Measurements from ENCODE around the gene SIAH3.
"Not testable (repeated sequence)": the region's sequence is repeated elsewhere in the genome, so short reads cannot be mapped to it uniquely, and the experiment has no call there.

Gene SIAH3, protein sequence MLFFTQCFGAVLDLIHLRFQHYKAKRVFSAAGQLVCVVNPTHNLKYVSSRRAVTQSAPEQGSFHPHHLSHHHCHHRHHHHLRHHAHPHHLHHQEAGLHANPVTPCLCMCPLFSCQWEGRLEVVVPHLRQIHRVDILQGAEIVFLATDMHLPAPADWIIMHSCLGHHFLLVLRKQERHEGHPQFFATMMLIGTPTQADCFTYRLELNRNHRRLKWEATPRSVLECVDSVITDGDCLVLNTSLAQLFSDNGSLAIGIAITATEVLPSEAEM

DNA sequence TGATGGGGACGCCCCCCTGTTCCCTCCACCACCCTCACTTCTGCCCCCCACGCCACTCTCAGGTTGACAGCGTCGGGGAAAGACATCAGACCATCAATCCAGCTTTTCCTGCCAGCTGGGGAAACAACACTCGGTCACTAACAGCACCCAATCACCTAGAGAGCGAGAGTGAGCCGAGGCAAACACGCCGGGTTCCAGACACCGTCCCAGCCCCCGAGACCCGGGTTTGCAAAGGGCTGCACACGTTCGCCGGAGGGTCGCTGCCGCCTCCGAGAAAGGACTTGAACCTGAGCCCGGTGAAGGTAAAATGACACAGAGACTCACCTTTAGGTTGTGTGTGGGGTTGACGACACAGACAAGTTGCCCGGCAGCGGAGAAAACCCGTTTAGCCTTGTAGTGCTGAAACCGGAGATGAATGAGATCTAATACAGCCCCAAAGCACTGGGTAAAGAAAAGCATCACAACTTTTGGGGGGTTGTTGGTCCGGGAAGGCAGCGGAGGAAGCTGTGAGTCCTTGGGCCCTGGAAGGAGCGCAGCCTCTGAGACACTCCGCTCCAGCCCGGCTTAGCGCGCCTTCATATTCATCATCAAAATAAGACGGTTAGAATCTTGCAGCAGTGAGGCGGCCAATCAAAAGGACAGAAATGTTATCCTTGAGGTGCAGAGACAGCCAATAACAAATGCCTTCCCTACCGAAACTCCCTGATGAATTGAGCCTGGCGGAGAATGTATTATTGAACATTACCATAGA lies at the start of gene SIAH3:
SIAH3 (minus strand) TSS at position 583 of the 751 bp plus-strand sequence; CDS start at position 459, 124 bp downstream.
- no peak for DNase-seq (ENCODE audit: low read depth)

DNA sequence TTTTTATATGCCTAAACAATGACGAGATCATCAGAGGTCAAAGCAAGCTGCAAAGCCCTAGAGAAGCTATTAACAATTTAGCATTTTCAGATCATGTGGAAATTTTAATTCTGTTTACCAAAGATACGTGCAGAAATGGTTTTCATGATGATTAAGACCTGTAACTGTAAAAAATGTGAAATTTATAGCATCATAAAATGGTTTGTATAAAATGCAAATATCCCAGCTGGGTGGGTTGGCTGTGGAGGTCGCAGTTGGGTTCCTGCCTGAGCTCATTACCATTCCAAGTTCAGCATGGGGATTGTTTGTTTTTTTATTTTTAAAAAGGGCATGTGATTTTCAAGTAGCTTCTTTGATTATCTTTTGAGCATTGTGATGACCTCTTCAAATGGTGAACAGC lies 47.9 kb upstream of the SIAH3 start:
- DNase-seq (ENCODE audit: low read depth) = no peak

- DNase-seq (ENCODE audit: low read depth) = no peak
These were observed 46.0 kb upstream of the SIAH3 start for GRCh38 chr13:45897562-45897961.

- DNase-seq (ENCODE audit: low read depth) = no peak
These were observed 44.7 kb upstream of the SIAH3 start for GRCh38 chr13:45896285-45896684.

DNA sequence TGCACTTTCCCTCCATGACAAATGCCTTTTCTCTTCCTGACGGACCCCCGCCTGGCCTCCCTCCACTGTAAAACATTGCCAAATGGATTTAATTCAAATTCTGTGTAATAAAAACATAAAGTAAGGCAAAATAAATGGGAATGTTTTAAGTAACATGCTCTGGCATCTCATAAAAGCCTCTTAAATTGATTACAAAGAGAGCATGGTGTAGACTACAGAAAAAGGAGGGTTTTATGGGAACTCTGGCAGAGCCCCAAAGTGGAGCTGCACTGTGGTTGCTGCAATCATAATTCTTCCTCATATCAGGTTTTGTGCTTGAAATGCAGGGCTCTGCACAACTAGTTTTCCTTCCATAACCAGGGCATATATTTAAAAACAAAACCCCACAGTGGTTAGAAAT lies 44.3 kb upstream of the SIAH3 start:
- no peak for DNase-seq (ENCODE audit: low read depth)

GRCh38 chr13:45892513-45892912 lies 41.0 kb upstream of the SIAH3 start:
- DNase-seq (ENCODE audit: low read depth) = no peak

DNA sequence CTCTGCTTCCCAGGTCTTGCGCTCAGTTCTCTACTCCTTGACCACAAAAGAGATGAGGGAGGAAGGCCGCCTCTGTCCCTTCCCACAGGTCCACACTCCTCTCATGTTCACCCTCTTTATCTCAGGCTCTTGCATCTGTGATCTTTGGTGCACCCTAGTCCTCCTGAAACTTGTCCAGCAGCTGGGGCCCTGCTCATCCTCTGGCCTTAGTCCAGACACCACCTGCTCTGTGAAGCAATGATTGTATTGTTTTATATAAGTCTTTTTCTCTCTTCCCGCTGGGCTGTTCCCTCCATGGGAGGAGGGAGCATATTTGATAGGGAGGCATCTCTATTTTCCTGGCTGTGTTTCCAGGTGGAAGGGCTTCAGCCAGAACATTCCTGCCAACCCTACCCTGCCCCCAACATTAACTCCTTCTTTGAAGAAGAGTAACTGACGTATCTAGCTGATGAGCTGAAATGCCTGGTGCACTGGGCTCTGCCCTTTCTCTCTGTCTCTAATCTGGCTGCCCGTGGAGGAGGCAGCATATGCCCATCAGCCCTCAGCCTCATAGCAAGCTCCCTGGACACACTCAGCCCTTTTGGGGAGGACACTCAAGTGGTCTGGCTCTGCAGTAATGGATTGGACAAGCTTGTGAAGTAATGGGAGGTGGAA lies 38.2 kb upstream of the SIAH3 start:
- no peak for DNase-seq (ENCODE audit: low read depth)

GRCh38 chr13:45886466-45886865 lies 34.9 kb upstream of the SIAH3 start:
- no peak for DNase-seq (ENCODE audit: low read depth)

GRCh38 chr13:45885194-45885593 lies 33.6 kb upstream of the SIAH3 start:
- DNase-seq (ENCODE audit: low read depth) = no peak

- no peak for DNase-seq (ENCODE audit: low read depth)
These were observed 31.1 kb upstream of the SIAH3 start for GRCh38 chr13:45882626-45883025.

DNA sequence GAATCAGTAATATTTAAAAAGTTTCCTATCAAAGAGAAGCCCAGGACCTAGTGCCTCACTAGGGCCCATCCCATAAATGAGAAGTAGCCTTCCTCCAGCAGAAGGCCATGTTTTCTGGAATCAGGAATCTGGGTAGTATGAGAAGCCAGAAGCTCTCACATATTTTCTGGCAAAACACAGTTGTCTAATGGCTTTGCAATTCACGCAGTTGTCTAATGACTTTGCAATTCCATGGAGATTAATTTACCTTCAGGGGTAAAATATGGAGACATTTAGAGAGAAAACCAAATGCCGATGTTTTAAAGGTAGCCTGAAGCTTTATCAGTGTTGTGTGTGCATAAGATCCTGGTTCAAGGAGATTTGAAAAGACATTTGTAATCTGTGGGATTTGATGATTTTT lies 29.8 kb upstream of the SIAH3 start:
- no peak for DNase-seq (ENCODE audit: low read depth)

DNA sequence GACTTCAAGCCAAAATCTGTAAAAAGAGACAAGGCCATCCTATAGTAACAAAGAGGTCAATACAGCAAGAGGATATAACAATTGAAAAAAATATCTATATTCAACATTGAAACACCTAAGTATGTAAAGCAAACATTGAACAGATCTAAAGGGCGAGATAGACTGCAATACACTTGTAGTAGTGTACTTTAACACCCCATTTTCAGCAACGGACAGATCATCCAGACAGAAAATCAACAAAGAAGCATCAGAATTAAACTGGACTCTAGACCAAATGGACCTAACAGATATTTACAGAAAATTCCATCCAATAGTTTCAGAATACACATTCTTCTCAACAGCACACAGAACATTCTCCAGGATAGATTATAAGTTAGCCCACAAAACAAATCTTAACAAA lies 28.7 kb upstream of the SIAH3 start:
- DNase-seq (ENCODE audit: low read depth) = no peak

GRCh38 chr13:45879666-45880065 lies 28.1 kb upstream of the SIAH3 start:
- no peak for DNase-seq (ENCODE audit: low read depth)

DNA sequence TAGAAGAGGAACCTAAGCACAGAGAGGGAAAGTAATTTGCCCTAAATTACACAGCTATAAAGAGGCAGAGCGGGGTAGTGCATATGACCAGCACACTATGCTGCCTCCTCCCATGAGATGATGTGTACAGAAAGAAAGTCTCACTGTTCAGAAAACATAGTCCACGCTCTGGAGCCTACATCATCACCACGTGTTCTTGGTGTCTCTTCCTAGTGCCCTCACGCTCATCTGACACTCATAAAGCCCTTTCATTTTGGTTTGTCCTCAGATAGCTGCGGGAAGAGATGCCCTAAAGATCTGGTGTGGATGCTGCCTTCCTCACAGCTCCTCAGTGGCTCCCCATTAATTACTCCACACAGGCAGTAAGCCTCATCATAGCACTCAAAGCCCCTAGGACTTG lies 27.4 kb upstream of the SIAH3 start:
- no peak for DNase-seq (ENCODE audit: low read depth)

DNA sequence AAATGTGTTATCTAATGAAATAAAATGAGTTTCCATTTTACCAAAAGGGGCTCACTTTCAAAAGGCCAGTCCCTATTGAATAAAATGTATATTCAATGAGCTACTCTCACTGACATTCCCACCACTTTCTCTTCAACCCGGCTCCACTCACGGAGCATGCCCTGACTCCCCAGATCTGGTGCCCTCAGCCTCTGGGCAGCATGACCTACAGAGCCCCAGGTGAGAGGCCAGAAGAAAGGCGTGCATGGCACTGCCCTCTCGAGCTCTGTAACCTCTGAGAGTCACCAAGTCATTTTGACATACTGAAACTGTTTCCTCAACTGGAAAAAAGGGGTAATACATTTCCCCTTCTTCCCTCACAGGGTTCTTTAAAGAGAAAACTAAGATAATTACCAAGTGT lies 25.2 kb upstream of the SIAH3 start:
- DNase-seq (ENCODE audit: low read depth) = no peak

GRCh38 chr13:45875951-45876350 lies 24.4 kb upstream of the SIAH3 start:
- no peak for DNase-seq (ENCODE audit: low read depth)

DNA sequence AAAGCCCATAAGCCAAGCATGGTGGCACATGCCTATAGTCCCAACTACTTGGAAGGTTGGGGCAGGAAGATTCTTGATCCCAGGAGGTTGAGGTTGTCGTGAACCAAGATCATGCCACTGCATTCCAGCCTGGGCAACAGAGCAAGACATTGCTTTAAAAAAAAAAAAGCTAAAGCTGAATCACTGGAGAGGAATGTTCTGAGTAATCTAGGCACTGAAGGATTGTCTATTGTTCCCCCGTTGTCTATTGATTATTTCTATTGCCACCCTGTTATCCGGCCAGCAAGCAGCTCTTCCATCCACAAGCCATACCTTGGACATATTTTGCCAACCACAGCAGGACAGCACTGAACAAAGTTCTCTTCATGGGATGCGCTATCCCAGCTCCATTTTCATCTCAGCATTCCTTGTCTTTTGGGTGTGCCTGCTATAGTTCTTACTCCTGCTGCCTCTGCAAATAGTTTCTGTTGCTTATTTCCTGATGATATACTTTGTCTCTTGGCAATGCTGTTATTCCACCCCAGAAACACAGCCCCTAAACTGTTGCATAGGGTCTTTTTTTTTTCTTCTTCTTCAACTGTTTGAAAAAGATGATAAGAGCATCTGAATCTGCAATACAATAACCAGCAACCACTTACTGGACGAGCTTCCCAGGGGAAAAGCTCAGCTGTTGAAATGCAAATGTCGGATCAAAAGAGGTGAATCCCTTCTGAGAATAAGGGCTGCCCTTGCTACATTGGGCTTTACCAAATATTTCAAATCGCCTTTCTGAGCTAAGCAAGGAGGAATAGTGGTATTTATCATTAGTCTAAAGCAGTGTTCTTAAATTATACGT lies 22.2 kb upstream of the SIAH3 start:
- DNase-seq (ENCODE audit: low read depth) = no peak

DNA sequence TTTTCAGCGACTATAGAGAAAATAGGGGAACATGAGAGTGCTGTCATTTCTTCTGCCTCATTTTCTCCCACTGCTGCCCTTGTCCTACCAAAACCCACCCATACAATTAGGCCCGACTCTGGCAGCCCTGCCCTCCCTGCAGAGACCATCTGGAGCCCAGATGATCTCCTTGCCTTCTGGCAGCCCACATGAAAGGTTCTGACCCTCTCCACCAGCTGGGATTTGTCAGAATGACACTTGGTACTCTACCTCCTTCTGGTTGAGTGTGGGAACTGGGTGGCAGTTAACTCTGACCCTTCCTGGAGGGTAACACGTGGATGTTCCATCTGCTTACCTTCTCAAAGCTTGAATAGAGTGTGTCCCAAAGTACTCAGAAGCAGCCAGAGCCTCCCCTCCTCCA lies 21.0 kb upstream of the SIAH3 start:
- no peak for DNase-seq (ENCODE audit: low read depth)

DNA sequence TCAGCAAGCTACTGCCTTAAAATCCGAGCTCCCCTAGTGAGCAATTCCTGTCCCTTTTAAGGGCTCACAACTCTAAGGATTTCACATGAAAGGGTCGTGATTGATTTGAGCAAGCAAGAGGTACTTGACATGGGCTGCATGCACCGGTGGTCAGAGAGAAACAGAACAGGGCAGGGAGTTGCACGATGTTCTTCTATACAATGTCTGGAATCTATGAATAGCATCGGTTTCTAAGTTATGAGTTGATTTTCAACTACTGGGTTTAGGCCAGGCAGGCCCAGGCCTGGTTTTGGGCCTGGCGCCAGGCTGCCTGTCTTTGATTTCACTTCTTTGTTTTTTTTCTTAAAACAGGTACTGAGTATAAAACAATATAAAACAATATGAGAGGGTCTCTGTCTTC lies 19.6 kb upstream of the SIAH3 start:
- DNase-seq (ENCODE audit: low read depth) = not testable (repeated sequence)

DNA sequence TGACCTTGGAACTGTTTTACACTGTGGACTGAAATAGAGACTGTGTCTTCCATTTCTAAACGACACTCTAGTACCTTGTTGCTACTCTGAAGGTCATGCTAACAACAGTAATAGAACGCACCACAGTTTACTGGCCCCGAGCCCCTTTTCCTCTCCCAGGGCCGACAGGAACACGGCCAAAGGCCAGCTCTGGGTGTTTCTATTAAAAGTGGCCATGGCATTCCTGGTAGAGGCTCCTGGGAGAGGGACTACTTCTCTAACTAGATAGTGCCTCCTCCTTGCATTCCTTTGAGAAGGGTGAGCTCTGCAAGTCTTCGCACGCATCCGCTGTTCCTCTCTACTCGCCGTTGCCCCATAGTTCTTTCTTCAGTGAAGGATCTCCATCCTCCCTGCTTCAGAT lies 18.7 kb upstream of the SIAH3 start:
- DNase-seq (ENCODE audit: low read depth) = no peak

- no peak for DNase-seq (ENCODE audit: low read depth)
These were observed 13.9 kb upstream of the SIAH3 start for GRCh38 chr13:45865414-45865813.

All from stimulated activated CD8-positive, alpha-beta memory T cell treated with anti-CD3 and anti-CD28 coated beads, Interleukin-12 subunit alpha, Interleukin-12 subunit beta, amount 100 ng/mL, for 1 hour (primary cell).